Measurements from ENCODE around the gene EOGT.

EOGT gene

GRCh38 chr3:69013253-69014021, at the start of gene EOGT:
Gene EOGT, minus strand, starts transcription at chr3:69013684. Its CDS starts 3,838 bp downstream, at chr3:69009846.
- peaks cover 10% of the 10 kb centered on the region for H3K4me1 ChIP-seq (ENCODE audit: low read depth, poor library complexity, severe bottlenecking)
- H4K20me1 ChIP-seq (ENCODE audit: insufficient read depth): no peaks in the 10 kb centered on the region
- peak within 1 kb of the TSS; percentile 69 for H3K4me3 ChIP-seq (IDR thresholded peaks at IDR 0.05; ENCODE audit: insufficient read depth, low read depth, low read length)
- peak; percentile 47; the same call in 1 of the 2 replicates for TF ChIP-seq CTCF (conservative IDR thresholded peaks at IDR 0.05; ENCODE audit: low read depth, low read length)
- peak within 1 kb of the TSS; percentile 32 for H3K27ac ChIP-seq
- H3K9ac ChIP-seq: peak within 1 kb of the TSS; percentile 71
- peak within 1 kb of the TSS; percentile 54 for H3K4me2 ChIP-seq
- no peaks in the 10 kb centered on the region for H3K79me2 ChIP-seq (ENCODE audit: insufficient read depth, low read depth)
- H2AFZ ChIP-seq (ENCODE audit: low read depth): peak within 1 kb of the TSS; percentile 76
- H3K36me3 ChIP-seq (ENCODE audit: insufficient read depth): no peaks in the 10 kb centered on the region
- no peaks in the 10 kb centered on the region for H3K27me3 ChIP-seq (ENCODE audit: insufficient read depth, low read depth)

- H3K27me3 ChIP-seq (ENCODE audit: insufficient read depth, low read depth): no peaks in the 10 kb centered on the region
- H4K20me1 ChIP-seq (ENCODE audit: insufficient read depth): no peaks in the 10 kb centered on the region
- H3K4me2 ChIP-seq: no peak overlapping the region
- H3K4me3 ChIP-seq (IDR thresholded peaks at IDR 0.05; ENCODE audit: insufficient read depth, low read depth, low read length): no peak overlapping the region
- H3K36me3 ChIP-seq (ENCODE audit: insufficient read depth): no peaks in the 10 kb centered on the region
- no peak overlapping the region for H3K9ac ChIP-seq
- H3K79me2 ChIP-seq (ENCODE audit: insufficient read depth, low read depth): no peaks in the 10 kb centered on the region
- peaks cover 14% of the 10 kb centered on the region for H3K4me1 ChIP-seq (ENCODE audit: low read depth, poor library complexity, severe bottlenecking)
- H3K27ac ChIP-seq: no peak overlapping the region
- no peak for TF ChIP-seq CTCF (conservative IDR thresholded peaks at IDR 0.05; ENCODE audit: low read depth, low read length)
- no peak overlapping the region for H2AFZ ChIP-seq (ENCODE audit: low read depth)
Observed at GRCh38 chr3:69059688-69060087, 46.2 kb upstream of the EOGT start.

- no peak overlapping the region for H3K4me3 ChIP-seq (IDR thresholded peaks at IDR 0.05; ENCODE audit: insufficient read depth, low read depth, low read length)
- H3K27me3 ChIP-seq (ENCODE audit: insufficient read depth, low read depth): no peaks in the 10 kb centered on the region
- no peak overlapping the region for H3K9ac ChIP-seq
- H3K79me2 ChIP-seq (ENCODE audit: insufficient read depth, low read depth): no peaks in the 10 kb centered on the region
- H2AFZ ChIP-seq (ENCODE audit: low read depth): no peak overlapping the region
- no peaks in the 10 kb centered on the region for H4K20me1 ChIP-seq (ENCODE audit: insufficient read depth)
- TF ChIP-seq CTCF (conservative IDR thresholded peaks at IDR 0.05; ENCODE audit: low read depth, low read length): no peak
- H3K4me1 ChIP-seq (ENCODE audit: low read depth, poor library complexity, severe bottlenecking): peaks cover 6% of the 10 kb centered on the region
- no peak overlapping the region for H3K4me2 ChIP-seq
- no peaks in the 10 kb centered on the region for H3K36me3 ChIP-seq (ENCODE audit: insufficient read depth)
- no peak overlapping the region for H3K27ac ChIP-seq
Observed at GRCh38 chr3:69058947-69059224, 45.4 kb upstream of the EOGT start.

GRCh38 chr3:69058180-69058946, 44.9 kb upstream of the EOGT start:
- Histone ChIP-seq H3K27me3 (ENCODE audit: insufficient read depth, low read depth) (no peaks in the 10 kb centered on the region), H3K4me3 (IDR thresholded peaks at IDR 0.05; ENCODE audit: insufficient read depth, low read depth, low read length) (no peak overlapping the region), H3K27ac (no peak overlapping the region), H4K20me1 (ENCODE audit: insufficient read depth) (no peaks in the 10 kb centered on the region), H3K79me2 (ENCODE audit: insufficient read depth, low read depth) (no peaks in the 10 kb centered on the region), H3K4me2 (no peak overlapping the region), H3K36me3 (ENCODE audit: insufficient read depth) (no peaks in the 10 kb centered on the region), H2AFZ (ENCODE audit: low read depth) (no peak overlapping the region), H3K9ac (no peak overlapping the region), H3K4me1 (ENCODE audit: low read depth, poor library complexity, severe bottlenecking) (peaks cover under 1% of the 10 kb centered on the region)
- TF ChIP-seq CTCF (conservative IDR thresholded peaks at IDR 0.05; ENCODE audit: low read depth, low read length): no peak

All from KMS-11 (cell line).